AML-193 (cell line): Measurements from ENCODE around the gene DLL4.
A peak's percentile ranks its signal among the peaks of the same experiment; 100 is the strongest.

Experiments
- DNase-seq, 2 experiments: peaks; one replicate each; lab custom pipeline; 2025; lab: John Stamatoyannopoulos, UW

The DLL4 gene

GRCh38 chr15:40928821-40929659, at the start of gene DLL4:
Gene DLL4, plus strand, starts transcription at chr15:40929340. Its CDS starts 329 bp downstream, at chr15:40929669.
- no peak for DNase-seq

GRCh38 chr15:40879609-40880008, 49.5 kb upstream of the DLL4 start:
- DNase-seq, result no peak

GRCh38 chr15:40881351-40881750, 47.8 kb upstream of the DLL4 start:
- no peak for DNase-seq

GRCh38 chr15:40886586-40886985, 42.6 kb upstream of the DLL4 start:
- no peak for DNase-seq

GRCh38 chr15:40889112-40889511, 40.0 kb upstream of the DLL4 start:
- DNase-seq, result no peak

GRCh38 chr15:40891138-40891537, 38.0 kb upstream of the DLL4 start:
- DNase-seq, result no peak

GRCh38 chr15:40891810-40892446, 37.2 kb upstream of the DLL4 start:
- DNase-seq, result peak; percentile 51 to 55

- no peak for DNase-seq
Observed at GRCh38 chr15:40892447-40893012, 36.6 kb upstream of the DLL4 start.

GRCh38 chr15:40893019-40893670, 36.0 kb upstream of the DLL4 start:
- DNase-seq, result peak in 1 of 2 experiments; percentile 10

- peak; percentile 91 to 95 for DNase-seq
Observed at GRCh38 chr15:40893733-40894680, 35.1 kb upstream of the DLL4 start, which contains the start of gene VPS18. Gene VPS18, plus strand, starts transcription at chr15:40894450. Its CDS starts 319 bp downstream, at chr15:40894769.

- DNase-seq, result peak; percentile 72 to 80
Observed at GRCh38 chr15:40894681-40895448, 34.3 kb upstream of the DLL4 start.

- DNase-seq, result no peak
Observed at GRCh38 chr15:40899536-40900207, 29.5 kb upstream of the DLL4 start.

- DNase-seq, result no peak
Observed at GRCh38 chr15:40900256-40901052, 28.7 kb upstream of the DLL4 start.

- no peak for DNase-seq
Observed at GRCh38 chr15:40901053-40901443, 28.1 kb upstream of the DLL4 start.

GRCh38 chr15:40902605-40903561, 26.3 kb upstream of the DLL4 start:
- DNase-seq, result peak; percentile 99 to 100

- DNase-seq, result no peak
Observed at GRCh38 chr15:40904552-40905201, 24.5 kb upstream of the DLL4 start.
